Naive thymus-derived CD4-positive, alpha-beta T cell (primary cell): ENCODE results near the gene UBR3. TPM values are rescaled to one million over a fixed set of nuclear protein-coding genes. Genes with fewer than 3 reads are reported as not detected.
"Not testable (repeated sequence)": the region's sequence is repeated elsewhere in the genome, so short reads cannot be mapped to it uniquely, and the experiment has no call there.

ENCODE experiments used
- ATAC-seq: fragments of 150-1000 bp; cut with Tn5 transposase; 2 replicates; pipeline ENCODE4 v1.10.0; 2021; ENCODE audit warnings: mild to moderate bottlenecking, moderate library complexity
- CTCF ChIA-PET: fragments of 350-600 bp; sonication (Branson Sonifier 250); formaldehyde crosslinking; loops from one replicate; lab custom pipeline; 2021; ENCODE audit warnings: antibody characterized with exemption; lab: Charles Lee
- POLR2A ChIA-PET: fragments of 350-600 bp; sonication (Branson Sonifier 250); formaldehyde crosslinking; loops from one replicate; lab custom pipeline; 2021; ENCODE audit warnings: antibody characterized with exemption, inconsistent platforms; lab: Charles Lee
- DNase-seq, 9 donors: peaks; one replicate each; pipeline versions ENCODE4 v3.0.0 to v3.0.0-alpha.2; 2020 to 2022; ENCODE audit warnings: mixed read lengths in 1 of 9
- H3K27ac ChIP-seq: one replicate; pipeline ENCODE4 v1.7.0; 2013; ENCODE audit warnings: mild to moderate bottlenecking, low read depth, low read length, moderate library complexity
- H3K27me3 ChIP-seq, 2 donors: one replicate each; pipeline ENCODE4 v1.7.0; 2013; ENCODE audit warnings: low read length in 2 of 2, mild to moderate bottlenecking in 2 of 2, moderate library complexity in 2 of 2; ENCODE audit not compliant: control insufficient read depth in 2 of 2, insufficient read depth in 2 of 2
- H3K36me3 ChIP-seq, 3 experiments: 1 replicate in 2 of 3; 2 replicates in 1 of 3; pipeline ENCODE4 v1.7.0; 2013; ENCODE audit warnings: low read length in 3 of 3, mild to moderate bottlenecking in 3 of 3, moderate library complexity in 1 of 3; ENCODE audit not compliant: insufficient read depth in 3 of 3, control insufficient read depth in 2 of 3
- H3K4me1 ChIP-seq, 2 donors: one replicate each; pipeline ENCODE4 v1.7.0; 2013; ENCODE audit warnings: low read length in 2 of 2, mild to moderate bottlenecking in 2 of 2, moderate library complexity in 1 of 2; ENCODE audit not compliant: control insufficient read depth in 2 of 2, insufficient read depth in 2 of 2
- H3K4me3 ChIP-seq: 2 replicates; pipeline ENCODE4 v1.7.0; 2013; ENCODE audit warnings: mild to moderate bottlenecking, low read length
- H3K9me3 ChIP-seq, 3 experiments: 1 replicate in 2 of 3; 2 replicates in 1 of 3; pipeline ENCODE4 v1.7.0; 2013; ENCODE audit warnings: low read length in 3 of 3; ENCODE audit not compliant: control insufficient read depth in 2 of 3
- H3K27ac Mint-ChIP-seq, 9 donors: one replicate each; pipeline ENCODE4 v1.8.0; 2020 to 2022; ENCODE audit warnings: mixed read lengths in 9 of 9, mild to moderate bottlenecking in 8 of 9, moderate library complexity in 5 of 9, inconsistent platforms in 2 of 9
- H3K27me3 Mint-ChIP-seq, 5 donors: one replicate each; pipeline ENCODE4 v1.8.0; 2021 to 2022; ENCODE audit warnings: mixed read lengths in 5 of 5, mild to moderate bottlenecking in 1 of 5
- H3K36me3 Mint-ChIP-seq, 5 donors: one replicate each; pipeline ENCODE4 v1.8.0; 2020 to 2022; ENCODE audit warnings: mixed read lengths in 5 of 5, mild to moderate bottlenecking in 3 of 5, inconsistent platforms in 1 of 5
- H3K4me1 Mint-ChIP-seq, 7 donors: one replicate each; pipeline ENCODE4 v1.8.0; 2020 to 2022; ENCODE audit warnings: mixed read lengths in 7 of 7, mild to moderate bottlenecking in 3 of 7, inconsistent platforms in 1 of 7
- H3K4me3 Mint-ChIP-seq, 10 donors: one replicate each; pipeline ENCODE4 v1.8.0; 2020 to 2022; ENCODE audit warnings: mild to moderate bottlenecking in 10 of 10, mixed read lengths in 10 of 10, moderate library complexity in 6 of 10, inconsistent platforms in 2 of 10
- H3K9me3 Mint-ChIP-seq, 11 donors: one replicate each; pipeline ENCODE4 v1.8.0; 2020 to 2022; ENCODE audit warnings: mixed read lengths in 11 of 11, mild to moderate bottlenecking in 4 of 11, inconsistent platforms in 1 of 11, moderate library complexity in 1 of 11
- intact Hi-C, 2 donors: fragments of 100-400 bp; cut with micrococcal nuclease; formaldehyde crosslinking; loops; one replicate each; pipeline ENCODE4 v1.15.1; 2023
- polyA plus RNA-seq, 2 donors: library from polyadenylated mRNA; unstranded; fragments of 300-500 nt; fragmentation: Illumina TruSeq; gene quantifications; one replicate each; pipeline ENCODE4 v1.2.3, GENCODE V29; 2021
- total RNA-seq, 6 experiments: library from RNA in 5 of 6; stranded (reverse) in 5 of 6; gene quantifications; 1 replicate in 5 of 6; 2 replicates in 1 of 6; pipeline ENCODE4 v1.2.3 and lab custom pipeline; 2021 to 2026

Gene UBR3
- total and polyA plus RNA-seq, 7 experiments from 2014 or later = 7.7 to 48.2 (median 39.0) TPM

GRCh38 chr2:170122883-170123547 is 295.8 kb downstream of the UBR3 start:
- no peak for DNase-seq
- POLR2A ChIA-PET = no interaction called here

GRCh38 chr2:170123593-170123992 is 296.3 kb downstream of the UBR3 start:
- Mint-ChIP-seq H3K27me3 (peaks cover 4 to 31% (median 18%) of the 10 kb centered on the region in 5 donors), H3K27ac (no peak overlapping the region), H3K36me3 (peaks cover 0 to 6% (median 0%) of the 10 kb centered on the region in 5 donors), H3K9me3 (peaks cover 0 to 9% (median 3%) of the 10 kb centered on the region in 11 donors), H3K4me3 (no peak overlapping the region), H3K4me1 (no peaks in the 10 kb centered on the region)
- H3K36me3 ChIP-seq = no peaks in the 10 kb centered on the region
- intact Hi-C loops = no loop called here
- H3K4me1 ChIP-seq = no peaks in the 10 kb centered on the region
- no peak for ATAC-seq
- CTCF ChIA-PET = no interaction called here
- POLR2A ChIA-PET = no interaction called here
- H3K27ac ChIP-seq = no peak overlapping the region
- H3K27me3 ChIP-seq = no peaks in the 10 kb centered on the region
- H3K9me3 ChIP-seq = no peaks in the 10 kb centered on the region
- no peak for DNase-seq
- H3K4me3 ChIP-seq = no peak overlapping the region

More at GRCh38 chr2:170122883-170123547, 295.8 kb downstream of the UBR3 start:
- Histone ChIP-seq H3K36me3 (no peaks in the 10 kb centered on the region), H3K4me3 (no peak overlapping the region), H3K27ac (no peak overlapping the region), H3K27me3 (no peaks in the 10 kb centered on the region), H3K4me1 (no peaks in the 10 kb centered on the region), H3K9me3 (no peaks in the 10 kb centered on the region)
- ATAC-seq = no peak
- Mint-ChIP-seq H3K9me3 (peaks cover 0 to 6% (median 2%) of the 10 kb centered on the region in 11 donors), H3K27me3 (peaks cover 4 to 30% (median 14%) of the 10 kb centered on the region in 5 donors), H3K4me3 (no peak overlapping the region), H3K27ac (no peak overlapping the region), H3K4me1 (no peaks in the 10 kb centered on the region), H3K36me3 (peaks cover 0 to 4% (median 0%) of the 10 kb centered on the region in 5 donors)
- CTCF ChIA-PET = no interaction called here
- intact Hi-C loops = no loop called here

- H3K27ac Mint-ChIP-seq, CTCF ChIA-PET, H3K9me3 ChIP-seq, H3K4me3 ChIP-seq, H3K36me3 Mint-ChIP-seq, H3K4me3 Mint-ChIP-seq, DNase-seq, POLR2A ChIA-PET, H3K27ac ChIP-seq, H3K27me3 ChIP-seq, H3K4me1 Mint-ChIP-seq, H3K36me3 ChIP-seq, ATAC-seq, H3K4me1 ChIP-seq, intact Hi-C loops: not testable (repeated sequence)
- H3K9me3 Mint-ChIP-seq = peaks cover 0 to 28% (median 4%) of the 10 kb centered on the region in 11 donors
- H3K27me3 Mint-ChIP-seq = peaks cover 10 to 27% (median 19%) of the 10 kb centered on the region in 5 donors
These were observed 299.0 kb downstream of the UBR3 start for GRCh38 chr2:170126138-170126728.

Other genes with a start within 250 kb of the UBR3 start
- gene PPIG, start 243.1 kb upstream of the UBR3 start, total RNA-seq = 10 to 100 TPM; 50.6 to 86.1 (median 73.7) TPM
- 100 to 1,000 TPM in 1 of 2 donors, 10 to 100 TPM in 1; 71.8 to 104 TPM for gene PPIG, start 243.1 kb upstream of the UBR3 start, polyA plus RNA-seq
- gene CFAP210, start 133.0 kb upstream of the UBR3 start, total RNA-seq = 1 to 10 TPM in 2 of 5 experiments, not detected in 3; 1.0 to 3.6 TPM
- gene CFAP210, start 133.0 kb upstream of the UBR3 start, polyA plus RNA-seq = not detected
- gene PHOSPHO2, start 133.0 kb upstream of the UBR3 start, total RNA-seq = 1 to 10 TPM; 4.5 to 9.5 (median 7.5) TPM
- gene PHOSPHO2, start 133.0 kb upstream of the UBR3 start, polyA plus RNA-seq = 1 to 10 TPM; 3.5 to 8.4 TPM
- 1 to 10 TPM; 1.1 to 3.9 (median 2.7) TPM for gene KLHL23, start 93.6 kb upstream of the UBR3 start, total RNA-seq
- 1 to 10 TPM; 1.5 to 3.8 TPM for gene KLHL23, start 93.6 kb upstream of the UBR3 start, polyA plus RNA-seq
- 100 to 1,000 TPM in 3 of 5 experiments, 10 to 100 TPM in 2; 88.3 to 104 (median 102) TPM for gene SSB, start 28.6 kb upstream of the UBR3 start, total RNA-seq
- 100 to 1,000 TPM in 1 of 2 donors, 10 to 100 TPM in 1; 80.5 to 150 TPM for gene SSB, start 28.6 kb upstream of the UBR3 start, polyA plus RNA-seq
- gene METTL5, start 2.5 kb upstream of the UBR3 start, total RNA-seq = 10 to 100 TPM; 21.1 to 52.9 (median 44.2) TPM
- gene METTL5, start 2.5 kb upstream of the UBR3 start, polyA plus RNA-seq = 100 to 1,000 TPM; 112 to 149 TPM